ENCODE data around the gene SLC15A2. TPM values are rescaled to one million over a fixed set of nuclear protein-coding genes. Genes with fewer than 3 reads are reported as not detected.

Gene SLC15A2
- polyA plus RNA-seq, 1 donor (not counting 4 experiments of a cell fraction or from before 2014, with no cell fraction given), result 2.6 TPM

DNA sequence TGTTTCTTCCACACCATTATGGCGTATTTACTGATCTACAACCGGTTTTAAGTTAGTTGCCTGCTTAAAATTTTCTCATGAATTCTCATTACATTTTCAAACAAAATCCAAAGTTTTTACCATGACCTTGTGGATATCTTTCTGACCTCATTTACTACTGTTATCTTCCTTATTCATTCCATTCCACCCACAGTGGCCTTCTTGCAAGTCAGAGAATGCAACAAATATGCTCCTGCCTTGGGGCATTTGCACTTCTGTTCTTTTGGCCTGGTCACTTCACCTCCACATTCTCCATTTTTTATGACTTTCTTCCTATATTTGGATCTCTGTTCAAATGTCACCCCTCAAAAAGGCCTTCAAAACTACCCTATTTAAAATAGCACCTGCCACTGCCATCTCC lies 8.8 kb upstream of the SLC15A2 start:
- H3K9me3 ChIP-seq (ENCODE audit: control insufficient read depth, low read depth, low read length), result no peaks in the 10 kb centered on the region
- FAIRE-seq (no peak), DNase-seq (ENCODE audit: low read depth, low spot score) (no peak)
- H3K36me3 ChIP-seq (ENCODE audit: control insufficient read depth in 2 of 2, extremely low read depth in 1 of 2, insufficient read depth in 2 of 2, low read length in 2 of 2), result no peaks in the 10 kb centered on the region
- H3K9ac ChIP-seq (ENCODE audit: control insufficient read depth, extremely low read depth, insufficient read depth, low read length), result no peak overlapping the region
- H3K27me3 ChIP-seq (ENCODE audit: control insufficient read depth, extremely low read depth, insufficient read depth, low read length), result no peaks in the 10 kb centered on the region
- H3K9me1 ChIP-seq (ENCODE audit: control insufficient read depth, extremely low read depth, insufficient read depth, low read length), result no peaks in the 10 kb centered on the region
- H2AFZ ChIP-seq (ENCODE audit: control insufficient read depth, low read length), result no peak overlapping the region
- no peaks in the 10 kb centered on the region for H4K20me1 ChIP-seq (ENCODE audit: control insufficient read depth, extremely low read depth, insufficient read depth, low read length)
- no peak overlapping the region for H3K27ac ChIP-seq (ENCODE audit: control insufficient read depth, insufficient read depth, low read length)
- dilution Hi-C loops (cut with MboI; ENCODE audit: extremely low pct_ligation_motif_present, low sequenced_read_pairs), result no loop called here
- TF ChIP-seq CTCF (optimal IDR thresholded peaks at IDR 0.05 in 1 of 3, IDR thresholded peaks at IDR 0.05 in 1 of 3, conservative IDR thresholded peaks at IDR 0.05 in 1 of 3; ENCODE audit: extremely low read depth in 1 of 3, insufficient read depth in 2 of 3, low read length in 3 of 3) (no peak), EZH2 (IDR thresholded peaks at IDR 0.05; ENCODE audit: low read length) (no peak)
- H3K4me3 ChIP-seq (ENCODE audit: control insufficient read depth in 2 of 3, extremely low read depth in 1 of 3, insufficient read depth in 2 of 3, low read depth in 1 of 3, low read length in 3 of 3), result no peak overlapping the region
- no peak overlapping the region for H3K4me2 ChIP-seq (ENCODE audit: control insufficient read depth, extremely low read depth, insufficient read depth, low read depth, low read length)
- no peaks in the 10 kb centered on the region for H3K4me1 ChIP-seq (ENCODE audit: control insufficient read depth, extremely low read depth, insufficient read depth, low read length)
- no peaks in the 10 kb centered on the region for H3K79me2 ChIP-seq (ENCODE audit: control insufficient read depth, insufficient read depth, low read length)

DNA sequence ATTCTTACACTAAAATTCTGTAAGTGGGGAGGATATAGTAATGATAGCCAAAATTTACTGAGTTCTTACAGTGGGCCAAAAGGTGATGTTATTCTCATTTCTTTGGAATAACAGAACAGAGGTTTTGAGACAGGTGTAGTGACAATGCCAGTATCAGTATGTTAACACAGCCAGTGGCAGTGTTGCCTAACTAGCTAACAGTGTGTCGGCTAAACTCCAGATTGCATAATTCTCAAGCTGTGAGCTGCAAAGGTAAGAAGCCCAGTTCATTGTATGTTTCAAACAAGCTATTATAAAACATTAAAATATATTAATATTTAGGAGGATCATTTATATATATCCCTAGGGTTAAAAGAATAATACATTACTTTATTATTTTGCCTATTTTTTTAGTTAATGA lies 920 bp downstream of the SLC15A2 start:
- no peak for DNase-seq (ENCODE audit: low read depth, low spot score)

More for the DNA sequence above, 920 bp downstream of the SLC15A2 start:
- H3K9me3 ChIP-seq (ENCODE audit: control insufficient read depth, low read depth, low read length), result no peaks in the 10 kb centered on the region
- TF ChIP-seq CTCF (optimal IDR thresholded peaks at IDR 0.05 in 1 of 3, IDR thresholded peaks at IDR 0.05 in 1 of 3, conservative IDR thresholded peaks at IDR 0.05 in 1 of 3; ENCODE audit: extremely low read depth in 1 of 3, insufficient read depth in 2 of 3, low read length in 3 of 3) (no peak), EZH2 (IDR thresholded peaks at IDR 0.05; ENCODE audit: low read length) (no peak)
- H3K4me2 ChIP-seq (ENCODE audit: control insufficient read depth, extremely low read depth, insufficient read depth, low read depth, low read length), result no peak overlapping the region
- no peak for FAIRE-seq
- H2AFZ ChIP-seq (ENCODE audit: control insufficient read depth, low read length), result no peak overlapping the region
- no peaks in the 10 kb centered on the region for H4K20me1 ChIP-seq (ENCODE audit: control insufficient read depth, extremely low read depth, insufficient read depth, low read length)
- H3K27ac ChIP-seq (ENCODE audit: control insufficient read depth, insufficient read depth, low read length), result no peak overlapping the region
- no peaks in the 10 kb centered on the region for H3K27me3 ChIP-seq (ENCODE audit: control insufficient read depth, extremely low read depth, insufficient read depth, low read length)
- dilution Hi-C loops (cut with MboI; ENCODE audit: extremely low pct_ligation_motif_present, low sequenced_read_pairs), result no loop called here
- H3K4me1 ChIP-seq (ENCODE audit: control insufficient read depth, extremely low read depth, insufficient read depth, low read length), result no peaks in the 10 kb centered on the region
- H3K36me3 ChIP-seq (ENCODE audit: control insufficient read depth in 2 of 2, extremely low read depth in 1 of 2, insufficient read depth in 2 of 2, low read length in 2 of 2), result no peaks in the 10 kb centered on the region
- no peak overlapping the region for H3K4me3 ChIP-seq (ENCODE audit: control insufficient read depth in 2 of 3, extremely low read depth in 1 of 3, insufficient read depth in 2 of 3, low read depth in 1 of 3, low read length in 3 of 3)
- H3K9me1 ChIP-seq (ENCODE audit: control insufficient read depth, extremely low read depth, insufficient read depth, low read length), result no peaks in the 10 kb centered on the region
- no peaks in the 10 kb centered on the region for H3K79me2 ChIP-seq (ENCODE audit: control insufficient read depth, insufficient read depth, low read length)
- no peak overlapping the region for H3K9ac ChIP-seq (ENCODE audit: control insufficient read depth, extremely low read depth, insufficient read depth, low read length)
